AG09309 (cell line): ENCODE results near the gene ZDHHC19.

Experiments used
- DNase-seq: peaks from one replicate; pipeline ENCODE4 v3.0.0-alpha.2; 2010; ENCODE audit warnings: low read depth
- H3K4me3 ChIP-seq: 2 replicates; pipeline ENCODE4 v1.5.1; 2011; ENCODE audit warnings: mild to moderate bottlenecking, low read depth, low read length, moderate library complexity; ENCODE audit not compliant: control insufficient read depth
- CTCF ChIP-seq: IDR thresholded peaks from 2 replicates; pipeline ENCODE4 v1.5.1; 2011; ENCODE audit warnings: mild to moderate bottlenecking, low read depth, low read length, inconsistent platforms; ENCODE audit not compliant: insufficient read depth, control insufficient read depth; ENCODE audit errors: missing control alignments

Gene ZDHHC19

GRCh38 chr3:196181127-196181546 is 30.1 kb downstream of the ZDHHC19 start:
- TF ChIP-seq CTCF, result no peak
- H3K4me3 ChIP-seq, result no peak overlapping the region
- no peak for DNase-seq

GRCh38 chr3:196180346-196180745 is 30.9 kb downstream of the ZDHHC19 start:
- no peak for TF ChIP-seq CTCF
- H3K4me3 ChIP-seq, result no peak overlapping the region
- no peak for DNase-seq

- TF ChIP-seq CTCF, result no peak
- DNase-seq, result peak; percentile 28
- H3K4me3 ChIP-seq, result no peak overlapping the region
Observed at GRCh38 chr3:196179380-196180308, 31.6 kb downstream of the ZDHHC19 start.

- TF ChIP-seq CTCF, result no peak
- DNase-seq, result no peak
- H3K4me3 ChIP-seq, result no peak overlapping the region
Observed at GRCh38 chr3:196178993-196179379, 32.2 kb downstream of the ZDHHC19 start.

GRCh38 chr3:196177967-196178366 is 33.2 kb downstream of the ZDHHC19 start:
- no peak for DNase-seq
- no peak for TF ChIP-seq CTCF
- no peak overlapping the region for H3K4me3 ChIP-seq

GRCh38 chr3:196177567-196177966 is 33.6 kb downstream of the ZDHHC19 start:
- TF ChIP-seq CTCF, result no peak
- no peak overlapping the region for H3K4me3 ChIP-seq
- DNase-seq, result no peak
